Measurements from ENCODE around the gene UTP4. TPM values are rescaled to one million over a fixed set of nuclear protein-coding genes. Genes with fewer than 3 reads are reported as not detected.

UTP4 gene
- total RNA-seq, 1 donor from 2014 or later = 51.9 TPM

GRCh38 chr16:69115361-69115760 is 17.1 kb upstream of the UTP4 start:
- peaks cover 26% of the 10 kb centered on the region for H3K36me3 Mint-ChIP-seq
- DNase-seq (ENCODE audit: extremely low spot score, unreplicated experiment) = no peak

GRCh38 chr16:69115837-69116236 is 16.6 kb upstream of the UTP4 start:
- DNase-seq (ENCODE audit: extremely low spot score, unreplicated experiment) = no peak
- no peaks in the 10 kb centered on the region for H3K27me3 Mint-ChIP-seq
- H3K9me3 Mint-ChIP-seq = no peaks in the 10 kb centered on the region
- no peak for TF ChIP-seq CTCF (conservative IDR thresholded peaks at IDR 0.05)
- H3K4me1 Mint-ChIP-seq (ENCODE audit: unreplicated experiment) = no peaks in the 10 kb centered on the region
- no peak overlapping the region for H3K4me3 Mint-ChIP-seq
- no peak overlapping the region for H3K27ac Mint-ChIP-seq
- peaks cover 21% of the 10 kb centered on the region for H3K36me3 Mint-ChIP-seq

More at GRCh38 chr16:69115361-69115760, 17.1 kb upstream of the UTP4 start:
- Mint-ChIP-seq H3K4me1 (ENCODE audit: unreplicated experiment) (no peaks in the 10 kb centered on the region), H3K9me3 (no peaks in the 10 kb centered on the region), H3K4me3 (no peak overlapping the region), H3K27me3 (peaks cover 3% of the 10 kb centered on the region), H3K27ac (no peak overlapping the region)
- no peak for TF ChIP-seq CTCF (conservative IDR thresholded peaks at IDR 0.05)

GRCh38 chr16:69116256-69116875 is 16.1 kb upstream of the UTP4 start:
- H3K36me3 Mint-ChIP-seq = peaks cover 21% of the 10 kb centered on the region

GRCh38 chr16:69116906-69117305 is 15.5 kb upstream of the UTP4 start:
- Mint-ChIP-seq H3K36me3 (peaks cover 21% of the 10 kb centered on the region), H3K4me3 (no peak overlapping the region), H3K4me1 (ENCODE audit: unreplicated experiment) (no peaks in the 10 kb centered on the region), H3K9me3 (no peaks in the 10 kb centered on the region), H3K27ac (no peak overlapping the region), H3K27me3 (no peaks in the 10 kb centered on the region)
- DNase-seq (ENCODE audit: extremely low spot score, unreplicated experiment) = no peak
- no peak for TF ChIP-seq CTCF (conservative IDR thresholded peaks at IDR 0.05)

More at GRCh38 chr16:69116256-69116875, 16.1 kb upstream of the UTP4 start:
- H3K4me3 Mint-ChIP-seq = no peak overlapping the region
- DNase-seq (ENCODE audit: extremely low spot score, unreplicated experiment) = no peak
- TF ChIP-seq CTCF (conservative IDR thresholded peaks at IDR 0.05) = no peak
- H3K9me3 Mint-ChIP-seq = no peaks in the 10 kb centered on the region
- H3K27me3 Mint-ChIP-seq = no peaks in the 10 kb centered on the region
- H3K4me1 Mint-ChIP-seq (ENCODE audit: unreplicated experiment) = no peaks in the 10 kb centered on the region
- H3K27ac Mint-ChIP-seq = no peak overlapping the region

GRCh38 chr16:69118468-69118867 is 14.0 kb upstream of the UTP4 start:
- Mint-ChIP-seq H3K4me1 (ENCODE audit: unreplicated experiment) (no peaks in the 10 kb centered on the region), H3K36me3 (peaks cover 21% of the 10 kb centered on the region), H3K9me3 (no peaks in the 10 kb centered on the region), H3K27me3 (no peaks in the 10 kb centered on the region), H3K27ac (no peak overlapping the region), H3K4me3 (no peak overlapping the region)
- no peak for DNase-seq (ENCODE audit: extremely low spot score, unreplicated experiment)
- TF ChIP-seq CTCF (conservative IDR thresholded peaks at IDR 0.05) = no peak

Data from type B pancreatic cell (in vitro differentiated cells).